MCF 10A (cell line): ENCODE data around the gene EXD3. TPM values are rescaled to one million over a fixed set of nuclear protein-coding genes. Genes with fewer than 3 reads are reported as not detected.
A peak's percentile ranks its signal among the peaks of the same experiment; 100 is the strongest.

Source experiments
- BruUV-seq: library from RNA; stranded (reverse); fragments of 400-500 nt; replicated peaks from 2 replicates; lab custom pipeline; 2021; lab: Mats Ljungman, UMichigan
- CTCF ChIA-PET: fragments of 300-600 bp; sonication (Branson Sonifier 250); formaldehyde crosslinking; extraction: SDS; loops from one replicate; lab custom pipeline; 2021; ENCODE audit warnings: antibody characterized with exemption, inconsistent platforms; lab: Yijun Ruan, JAX
- POLR2A ChIA-PET: fragments of 300-600, 350-650 bp; sonication (Branson Sonifier 250); formaldehyde crosslinking; extraction: SDS; loops from one replicate; lab custom pipeline; 2020; ENCODE audit warnings: antibody characterized with exemption, inconsistent platforms; lab: Yijun Ruan, JAX
- DNase-seq: peaks from one replicate; pipeline ENCODE4 v3.0.0-alpha.2; 2018; ENCODE audit not compliant: unreplicated experiment
- H3K27ac Mint-ChIP-seq: one replicate; pipeline ENCODE4 v1.8.0; 2022; ENCODE audit warnings: mild to moderate bottlenecking, low read depth, mixed read lengths; ENCODE audit not compliant: unreplicated experiment
- H3K27me3 Mint-ChIP-seq: one replicate; pipeline ENCODE4 v1.8.0; 2022; ENCODE audit warnings: mixed read lengths; ENCODE audit not compliant: insufficient read depth, unreplicated experiment
- H3K36me3 Mint-ChIP-seq: one replicate; pipeline ENCODE4 v1.8.0; 2022; ENCODE audit warnings: mild to moderate bottlenecking, moderate library complexity, mixed read lengths; ENCODE audit not compliant: insufficient read depth, unreplicated experiment
- H3K4me1 Mint-ChIP-seq: one replicate; pipeline ENCODE4 v1.8.0; 2022; ENCODE audit warnings: mixed read lengths; ENCODE audit not compliant: insufficient read depth, unreplicated experiment
- H3K4me3 Mint-ChIP-seq: one replicate; pipeline ENCODE4 v1.8.0; 2022; ENCODE audit warnings: mild to moderate bottlenecking, moderate library complexity, mixed read lengths; ENCODE audit not compliant: unreplicated experiment
- H3K9me3 Mint-ChIP-seq: one replicate; pipeline ENCODE4 v1.8.0; 2022; ENCODE audit warnings: mixed read lengths; ENCODE audit not compliant: unreplicated experiment
- intact Hi-C: fragments of 100-400 bp; cut with micrococcal nuclease; formaldehyde crosslinking; loops from 2 replicates; pipeline ENCODE4 v1.14.1; 2022
- total RNA-seq: library from RNA; stranded (reverse); gene quantifications from 2 replicates; pipeline ENCODE4 v1.2.3, GENCODE V29; 2022
- TF ChIP-seq, protein P1 (sequence below): fragments of 200-600 bp; IDR thresholded peaks from one replicate; pipeline ENCODE4 v1.8.0; 2022; ENCODE audit warnings: antibody characterized with exemption, mild to moderate bottlenecking; ENCODE audit not compliant: unreplicated experiment

The EXD3 gene
- total RNA-seq, 1 experiment from 2014 or later, result 17.1 TPM

DNA sequence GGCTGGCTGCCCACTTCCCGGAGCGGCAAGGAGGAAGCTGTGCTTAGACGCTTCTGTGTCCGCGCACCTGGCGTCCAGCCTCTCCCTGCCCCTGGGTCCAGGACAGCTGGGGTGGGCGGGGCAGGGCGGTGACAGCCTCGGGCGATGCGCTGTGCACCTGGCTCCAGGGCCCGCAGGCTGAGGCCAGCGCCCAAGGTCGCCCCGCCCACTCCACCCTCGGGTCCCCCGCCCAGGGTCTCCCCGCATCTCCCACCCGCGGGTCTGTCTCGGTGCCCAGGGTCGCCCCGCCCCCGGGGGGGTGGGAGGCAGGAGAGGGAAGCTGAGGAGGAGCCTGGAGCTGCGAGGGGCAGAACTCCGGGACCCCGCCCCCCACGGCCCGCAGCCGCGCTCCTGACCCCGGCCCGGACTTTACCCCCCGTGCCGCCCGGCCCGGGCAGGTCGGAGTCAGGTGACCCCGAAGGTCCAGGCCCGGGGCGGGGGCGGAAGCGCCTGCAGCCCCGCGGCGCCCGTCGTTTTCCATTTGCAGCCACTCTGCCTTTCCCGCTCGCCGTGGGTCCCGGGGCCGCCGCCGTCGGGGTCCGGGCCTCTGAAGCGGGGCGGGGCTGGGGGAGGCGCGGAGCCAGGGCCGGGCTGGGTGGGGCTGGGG, 18.4 kb upstream of the EXD3 start, which contains the start of gene ENTPD8:
Gene ENTPD8 (minus strand): TSS at position 69 of the 646 bp plus-strand sequence. CDS start 3,072 bp downstream, outside the sequence.
- intact Hi-C loops, result loop anchor here (10.0 kb wide), 1 partner anchor 83 kb away; no protein-coding TSS in a partner anchor
- Mint-ChIP-seq H3K4me1 (peaks cover 11% of the 10 kb centered on the region), H3K27me3 (no peaks in the 10 kb centered on the region), H3K4me3 (peak within 1 kb of the TSS; percentile 52), H3K27ac (no peak within 1 kb of the TSS), H3K36me3 (peaks cover under 1% of the 10 kb centered on the region), H3K9me3 (no peaks in the 10 kb centered on the region)
- no peak for DNase-seq
- TF ChIP-seq, protein P1, sequence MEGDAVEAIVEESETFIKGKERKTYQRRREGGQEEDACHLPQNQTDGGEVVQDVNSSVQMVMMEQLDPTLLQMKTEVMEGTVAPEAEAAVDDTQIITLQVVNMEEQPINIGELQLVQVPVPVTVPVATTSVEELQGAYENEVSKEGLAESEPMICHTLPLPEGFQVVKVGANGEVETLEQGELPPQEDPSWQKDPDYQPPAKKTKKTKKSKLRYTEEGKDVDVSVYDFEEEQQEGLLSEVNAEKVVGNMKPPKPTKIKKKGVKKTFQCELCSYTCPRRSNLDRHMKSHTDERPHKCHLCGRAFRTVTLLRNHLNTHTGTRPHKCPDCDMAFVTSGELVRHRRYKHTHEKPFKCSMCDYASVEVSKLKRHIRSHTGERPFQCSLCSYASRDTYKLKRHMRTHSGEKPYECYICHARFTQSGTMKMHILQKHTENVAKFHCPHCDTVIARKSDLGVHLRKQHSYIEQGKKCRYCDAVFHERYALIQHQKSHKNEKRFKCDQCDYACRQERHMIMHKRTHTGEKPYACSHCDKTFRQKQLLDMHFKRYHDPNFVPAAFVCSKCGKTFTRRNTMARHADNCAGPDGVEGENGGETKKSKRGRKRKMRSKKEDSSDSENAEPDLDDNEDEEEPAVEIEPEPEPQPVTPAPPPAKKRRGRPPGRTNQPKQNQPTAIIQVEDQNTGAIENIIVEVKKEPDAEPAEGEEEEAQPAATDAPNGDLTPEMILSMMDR, result no peak
- ChIA-PET CTCF (interaction anchor here (0.9 to 5.4 kb wide), 2 partner anchors 9 to 18 kb away, joined by 4 to 36 read pairs; partner anchors contain the start of genes EXD3 and NOXA1), POLR2A (interaction anchor here (0.6 to 3.7 kb wide), 6 partner anchors 9 to 269 kb away, joined by 3 to 14 read pairs (median 8); partner anchors contain the start of genes EXD3, NOXA1 and NSMF)
- no TSS peak for BruUV-seq

DNA sequence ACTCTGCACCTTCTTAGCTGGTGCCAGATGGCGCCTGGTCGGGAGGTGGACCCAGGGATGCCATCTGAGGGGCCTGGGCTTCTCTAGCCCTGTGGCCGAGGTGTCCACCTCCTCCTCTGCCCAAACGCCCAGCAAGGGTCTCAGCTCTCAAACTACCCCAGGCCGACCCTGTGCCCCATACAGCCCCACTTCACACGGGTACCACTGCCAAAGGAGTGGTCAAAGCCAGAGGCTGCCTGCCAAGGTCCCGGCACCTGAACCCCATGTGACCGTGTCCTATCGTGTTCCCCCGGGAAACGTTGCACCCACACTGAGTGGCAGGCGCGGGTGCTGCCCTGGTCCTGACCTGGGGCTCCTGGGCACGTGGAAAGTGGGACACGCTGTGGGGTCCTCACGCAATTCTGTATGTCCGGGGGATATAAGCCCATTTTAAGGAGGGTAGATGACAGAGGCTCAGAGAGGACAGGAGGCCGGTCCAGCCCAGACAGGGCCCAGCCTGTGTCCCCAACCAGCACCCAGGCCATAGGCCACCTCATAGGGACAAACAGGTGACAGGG, 16.3 kb upstream of the EXD3 start:
- no peak for DNase-seq
- Mint-ChIP-seq H3K4me3 (peak overlapping the region; percentile 28), H3K27me3 (no peaks in the 10 kb centered on the region), H3K9me3 (no peaks in the 10 kb centered on the region), H3K27ac (no peak overlapping the region), H3K36me3 (peaks cover 8% of the 10 kb centered on the region), H3K4me1 (no peaks in the 10 kb centered on the region)
- TF ChIP-seq, protein P1, result no peak
- BruUV-seq, result no TSS peak
- POLR2A ChIA-PET, result no interaction called here
- CTCF ChIA-PET, result no interaction called here
- intact Hi-C loops, result no loop called here

DNA sequence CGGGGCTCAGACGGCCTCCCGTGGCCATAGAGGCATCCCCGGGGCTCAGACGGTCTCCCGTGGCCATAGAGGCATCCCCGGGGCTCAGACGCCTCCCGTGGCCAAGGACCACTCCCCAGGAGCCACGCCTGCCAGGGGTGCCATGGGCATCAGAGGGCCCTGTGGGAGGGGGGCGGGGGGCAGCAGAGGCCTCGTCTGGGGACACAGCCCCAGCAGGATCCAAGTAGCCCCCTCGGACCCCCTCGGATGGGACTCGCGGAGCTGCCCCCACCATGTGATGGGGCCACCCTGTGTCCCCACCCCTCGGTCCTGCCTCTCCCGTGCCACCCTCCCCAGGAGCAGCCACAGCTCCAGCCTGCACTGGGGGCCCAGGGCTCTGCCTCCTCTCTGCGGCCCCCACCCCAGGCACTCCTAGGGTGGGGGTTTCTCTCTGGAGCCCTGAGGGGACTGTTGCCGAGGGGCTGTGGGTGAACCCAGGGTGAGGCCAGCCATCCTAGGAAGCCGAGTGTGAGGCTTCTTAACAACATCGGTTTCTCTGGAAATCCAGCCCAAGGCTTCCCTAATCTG, 15.7 kb upstream of the EXD3 start:
- TF ChIP-seq, protein P1, result no peak
- POLR2A ChIA-PET, result interaction anchor here (1.2 kb wide), 1 partner anchor 16 kb away, joined by 6 read pairs; the partner anchor contains the start of genes EXD3 and NOXA1
- intact Hi-C loops, result no loop called here

More for the DNA sequence above, 15.7 kb upstream of the EXD3 start:
- Mint-ChIP-seq H3K4me3 (no peak overlapping the region), H3K9me3 (no peaks in the 10 kb centered on the region), H3K36me3 (peaks cover 8% of the 10 kb centered on the region), H3K27me3 (no peaks in the 10 kb centered on the region), H3K27ac (no peak overlapping the region), H3K4me1 (no peaks in the 10 kb centered on the region)
- BruUV-seq, result no TSS peak
- no peak for DNase-seq
- CTCF ChIA-PET, result no interaction called here
